Natural killer cell (primary cell): ENCODE results near the gene SYTL5. TPM values are rescaled to one million over a fixed set of nuclear protein-coding genes. Genes with fewer than 3 reads are reported as not detected.

Source experiments
- ATAC-seq, 3 donors: fragments of 150-1000 bp in 2 of 3; fragments of 200-7000 bp in 1 of 3; cut with Tn5 transposase; 1 replicate in 1 of 3; 2 replicates in 2 of 3; pipeline ENCODE4 v1.10.0; 2021; ENCODE audit warnings: mild to moderate bottlenecking in 2 of 3, moderate library complexity in 2 of 3
- DNase-seq, 2 donors: peaks; one replicate each; pipeline versions ENCODE4 v3.0.0 to v3.0.0-alpha.2; 2013 to 2021; ENCODE audit warnings: mixed read lengths in 1 of 2
- H3K27ac ChIP-seq: one replicate; pipeline ENCODE4 v1.5.1; 2013; ENCODE audit warnings: mild to moderate bottlenecking, low read length
- H3K27me3 ChIP-seq: one replicate; pipeline ENCODE4 v1.6.1; 2013; ENCODE audit warnings: low read length; ENCODE audit not compliant: control insufficient read depth, insufficient read depth
- H3K36me3 ChIP-seq: one replicate; pipeline ENCODE4 v1.6.1; 2013; ENCODE audit warnings: low read length; ENCODE audit not compliant: control insufficient read depth, insufficient read depth
- H3K4me1 ChIP-seq: one replicate; pipeline ENCODE4 v1.6.1; 2013; ENCODE audit warnings: low read length; ENCODE audit not compliant: control insufficient read depth, insufficient read depth
- H3K4me3 ChIP-seq: one replicate; pipeline ENCODE4 v1.5.1; 2013; ENCODE audit warnings: low read length
- H3K9me3 ChIP-seq: one replicate; pipeline ENCODE4 v1.6.1; 2013; ENCODE audit warnings: low read length; ENCODE audit not compliant: control insufficient read depth, insufficient read depth
- H3K27ac Mint-ChIP-seq, 2 donors: one replicate each; pipeline ENCODE4 v1.8.0; 2022; ENCODE audit warnings: mild to moderate bottlenecking in 2 of 2, mixed read lengths in 2 of 2, moderate library complexity in 1 of 2
- H3K27me3 Mint-ChIP-seq, 2 donors: one replicate each; pipeline ENCODE4 v1.8.0; 2022; ENCODE audit warnings: low read depth in 2 of 2, mixed read lengths in 2 of 2
- H3K36me3 Mint-ChIP-seq: one replicate; pipeline ENCODE4 v1.8.0; 2022; ENCODE audit warnings: mixed read lengths
- H3K4me1 Mint-ChIP-seq, 2 donors: one replicate each; pipeline ENCODE4 v1.8.0; 2022; ENCODE audit warnings: mixed read lengths in 2 of 2
- H3K4me3 Mint-ChIP-seq: one replicate; pipeline ENCODE4 v1.8.0; 2022; ENCODE audit warnings: mild to moderate bottlenecking, moderate library complexity, mixed read lengths
- H3K9me3 Mint-ChIP-seq, 2 donors: one replicate each; pipeline ENCODE4 v1.8.0; 2022; ENCODE audit warnings: mixed read lengths in 2 of 2
- WGBS: methylation state at CpG from one replicate; pipeline ENCODE4 v1.1.7; 2013; ENCODE audit warnings: missing lambda C conversion rate; ENCODE audit not compliant: insufficient coverage; 5-methylcytosine and 5-hydroxymethylcytosine counted together
- intact Hi-C: fragments of 100-400 bp; cut with micrococcal nuclease; formaldehyde crosslinking; loops from one replicate; pipeline ENCODE4 v1.14.2; 2022
- total RNA-seq, 4 donors: library from RNA; stranded (reverse); fragments of 120-200 nt in 1 of 4; gene quantifications; one replicate each; pipeline versions ENCODE4 v1.2.3 to v1.2.4, GENCODE V29; 2013 to 2022
- TF ChIP-seq, protein P1 (sequence below): fragments of 200-600 bp; IDR thresholded peaks from one replicate; pipeline ENCODE4 v1.8.0; 2022; ENCODE audit warnings: antibody characterized with exemption

The SYTL5 gene
- total RNA-seq, 3 donors from 2014 or later (not counting 1 experiment from before 2014, with no cell fraction given): 0.05 TPM; not detected in 2

DNA sequence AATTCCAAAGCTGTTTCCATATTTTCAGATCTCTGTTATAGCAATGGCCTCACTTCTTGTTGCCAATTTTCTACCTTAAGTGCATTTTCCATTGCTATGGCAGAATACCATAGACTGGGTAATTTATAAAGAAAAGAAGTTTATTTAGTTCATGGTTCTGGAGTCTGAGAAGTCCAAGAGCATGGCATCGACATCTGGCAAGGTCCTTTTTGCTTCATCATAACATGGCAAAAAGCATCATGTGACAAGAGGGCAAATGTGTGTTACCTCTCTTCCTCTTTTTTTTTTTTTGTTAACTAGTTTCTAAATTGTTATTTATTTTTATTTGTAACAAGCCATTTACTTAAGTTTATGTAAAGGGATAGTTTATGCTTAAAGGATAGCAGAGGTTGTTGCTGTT lies 45.2 kb upstream of the SYTL5 start:
- intact Hi-C loops: no loop called here
- H3K4me3 ChIP-seq: no peak overlapping the region
- H3K27me3 ChIP-seq: no peaks in the 10 kb centered on the region
- Mint-ChIP-seq H3K4me1 (no peaks in the 10 kb centered on the region), H3K9me3 (no peaks in the 10 kb centered on the region), H3K36me3 (no peaks in the 10 kb centered on the region), H3K4me3 (no peak overlapping the region), H3K27ac (no peak overlapping the region), H3K27me3 (peaks cover 0 to 2% of the 10 kb centered on the region in 2 donors)
- no peaks in the 10 kb centered on the region for H3K4me1 ChIP-seq
- WGBS: 88% methylated on average over 1 of the region's 1 CpG
- no peak overlapping the region for H3K27ac ChIP-seq
- H3K36me3 ChIP-seq: no peaks in the 10 kb centered on the region
- no peaks in the 10 kb centered on the region for H3K9me3 ChIP-seq
- DNase-seq: no peak
- no peak for ATAC-seq
- TF ChIP-seq, protein P1, sequence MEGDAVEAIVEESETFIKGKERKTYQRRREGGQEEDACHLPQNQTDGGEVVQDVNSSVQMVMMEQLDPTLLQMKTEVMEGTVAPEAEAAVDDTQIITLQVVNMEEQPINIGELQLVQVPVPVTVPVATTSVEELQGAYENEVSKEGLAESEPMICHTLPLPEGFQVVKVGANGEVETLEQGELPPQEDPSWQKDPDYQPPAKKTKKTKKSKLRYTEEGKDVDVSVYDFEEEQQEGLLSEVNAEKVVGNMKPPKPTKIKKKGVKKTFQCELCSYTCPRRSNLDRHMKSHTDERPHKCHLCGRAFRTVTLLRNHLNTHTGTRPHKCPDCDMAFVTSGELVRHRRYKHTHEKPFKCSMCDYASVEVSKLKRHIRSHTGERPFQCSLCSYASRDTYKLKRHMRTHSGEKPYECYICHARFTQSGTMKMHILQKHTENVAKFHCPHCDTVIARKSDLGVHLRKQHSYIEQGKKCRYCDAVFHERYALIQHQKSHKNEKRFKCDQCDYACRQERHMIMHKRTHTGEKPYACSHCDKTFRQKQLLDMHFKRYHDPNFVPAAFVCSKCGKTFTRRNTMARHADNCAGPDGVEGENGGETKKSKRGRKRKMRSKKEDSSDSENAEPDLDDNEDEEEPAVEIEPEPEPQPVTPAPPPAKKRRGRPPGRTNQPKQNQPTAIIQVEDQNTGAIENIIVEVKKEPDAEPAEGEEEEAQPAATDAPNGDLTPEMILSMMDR: no peak

DNA sequence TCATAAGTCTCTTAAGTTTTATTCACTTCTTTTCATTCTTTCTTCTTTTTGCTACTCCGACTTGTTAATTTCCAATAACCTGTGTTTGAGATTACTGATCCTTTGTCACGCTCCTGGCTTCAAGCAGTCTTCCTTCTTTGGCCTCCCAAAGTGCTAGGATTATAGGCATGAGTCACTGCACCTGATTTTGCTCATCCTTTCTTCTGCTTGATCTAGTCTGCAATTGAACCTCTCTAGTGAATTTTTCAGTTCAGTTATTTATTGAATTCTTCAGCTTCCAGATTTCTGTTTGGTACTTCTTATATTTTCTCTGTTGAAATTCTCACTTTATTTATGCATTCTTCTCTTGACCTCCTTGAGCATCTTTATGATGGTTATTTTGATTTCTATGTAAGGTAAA lies 38.6 kb upstream of the SYTL5 start:
- H3K36me3 Mint-ChIP-seq: no peaks in the 10 kb centered on the region
- H3K27me3 Mint-ChIP-seq: peaks cover 3 to 9% of the 10 kb centered on the region in 2 donors
- no peaks in the 10 kb centered on the region for H3K36me3 ChIP-seq
- DNase-seq (no peak), ATAC-seq (no peak)
- no peak overlapping the region for H3K27ac ChIP-seq
- no peaks in the 10 kb centered on the region for H3K4me1 Mint-ChIP-seq
- no peak overlapping the region for H3K4me3 ChIP-seq
- no peak overlapping the region for H3K27ac Mint-ChIP-seq
- H3K4me1 ChIP-seq: no peaks in the 10 kb centered on the region
- intact Hi-C loops: no loop called here
- no peaks in the 10 kb centered on the region for H3K27me3 ChIP-seq
- TF ChIP-seq, protein P1: no peak
- peaks cover 2 to 5% of the 10 kb centered on the region in 2 donors for H3K9me3 Mint-ChIP-seq
- WGBS: 72% methylated on average over 2 of the region's 2 CpGs
- no peaks in the 10 kb centered on the region for H3K9me3 ChIP-seq
- H3K4me3 Mint-ChIP-seq: no peak overlapping the region

DNA sequence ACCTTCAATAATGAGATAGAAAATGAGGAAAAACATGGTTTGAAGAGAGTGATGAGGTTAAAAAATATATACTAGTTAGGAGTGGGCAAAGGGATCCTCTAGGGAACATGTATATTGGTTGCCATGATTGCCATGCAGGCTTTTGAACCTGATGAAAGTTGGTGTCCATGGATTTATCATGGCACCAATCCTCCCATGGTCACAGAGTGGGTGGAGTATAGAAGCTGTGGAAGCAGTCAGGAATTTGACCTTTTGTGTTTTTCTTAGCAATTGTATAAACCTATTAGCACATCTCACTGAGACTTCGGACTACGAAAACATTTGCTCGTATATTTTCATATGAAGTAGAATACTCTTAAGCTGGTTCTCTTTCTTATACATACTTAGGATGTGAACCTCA lies 30.9 kb upstream of the SYTL5 start:
- intact Hi-C loops: no loop called here

DNA sequence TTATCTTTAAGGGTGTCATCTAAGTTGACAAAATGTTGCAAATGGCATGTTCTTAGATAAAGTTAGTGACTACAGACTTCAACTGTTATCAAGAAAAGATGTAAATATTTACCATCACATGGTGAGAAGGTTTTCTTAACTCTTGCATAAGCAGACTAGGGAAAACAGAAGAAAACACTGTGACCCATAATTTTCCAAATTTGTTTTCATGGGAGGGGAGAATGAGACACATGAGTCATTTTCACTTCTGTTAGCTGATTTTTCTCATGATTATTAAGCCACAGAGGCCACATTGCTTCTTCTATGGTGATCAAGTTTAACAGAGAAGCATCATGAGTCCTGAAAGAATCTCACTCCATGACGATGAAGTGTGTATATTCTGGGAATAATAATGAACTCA lies 30.2 kb upstream of the SYTL5 start:
- H3K4me3 ChIP-seq: no peak overlapping the region
- H3K27me3 Mint-ChIP-seq: peaks cover 13 to 22% of the 10 kb centered on the region in 2 donors
- H3K4me3 Mint-ChIP-seq: no peak overlapping the region
- H3K27ac ChIP-seq: no peak overlapping the region
- H3K9me3 ChIP-seq: no peaks in the 10 kb centered on the region
- DNase-seq: no peak
- H3K36me3 ChIP-seq: no peaks in the 10 kb centered on the region
- H3K4me1 ChIP-seq: no peaks in the 10 kb centered on the region
- no peak overlapping the region for H3K27ac Mint-ChIP-seq
- H3K9me3 Mint-ChIP-seq: peaks cover 0 to 2% of the 10 kb centered on the region in 2 donors
- no CpG with 5 or more reads among the region's 1 CpG for whole genome bisulfite sequencing
- no peak for ATAC-seq
- no peaks in the 10 kb centered on the region for H3K36me3 Mint-ChIP-seq
- intact Hi-C loops: no loop called here
- no peaks in the 10 kb centered on the region for H3K4me1 Mint-ChIP-seq
- TF ChIP-seq, protein P1: no peak
- no peaks in the 10 kb centered on the region for H3K27me3 ChIP-seq

More for the DNA sequence above, 30.9 kb upstream of the SYTL5 start:
- Mint-ChIP-seq H3K36me3 (no peaks in the 10 kb centered on the region), H3K9me3 (peaks cover 0 to 2% of the 10 kb centered on the region in 2 donors), H3K4me1 (no peaks in the 10 kb centered on the region), H3K27ac (no peak overlapping the region), H3K27me3 (peaks cover 13 to 16% of the 10 kb centered on the region in 2 donors), H3K4me3 (no peak overlapping the region)
- ATAC-seq (no peak), DNase-seq (no peak)
- Histone ChIP-seq H3K9me3 (no peaks in the 10 kb centered on the region), H3K4me3 (no peak overlapping the region), H3K27ac (no peak overlapping the region), H3K4me1 (no peaks in the 10 kb centered on the region), H3K27me3 (no peaks in the 10 kb centered on the region), H3K36me3 (no peaks in the 10 kb centered on the region)
- WGBS: no CpG with 5 or more reads among the region's 3 CpGs
- TF ChIP-seq, protein P1: no peak
